HepG2 (cell line): ENCODE measurements around the gene HTRA3. TPM values are rescaled to one million over a fixed set of nuclear protein-coding genes. Genes with fewer than 3 reads are reported as not detected.
A peak's percentile ranks its signal among the peaks of the same experiment; 100 is the strongest.

Experiments used
- ATAC-seq: fragments of 200-7000 bp; cut with Tn5 transposase; 3 replicates; pipeline ENCODE4 v1.9.1; 2020; ENCODE audit warnings: mild to moderate bottlenecking, moderate library complexity
- BruUV-seq: library from RNA; stranded (reverse); fragments of 400-500 nt; replicated peaks from 2 replicates; lab custom pipeline; 2021; lab: Mats Ljungman, UMichigan
- CTCF ChIA-PET: fragments of 300-600 bp; formaldehyde crosslinking; extraction: SDS; loops from one replicate; lab custom pipeline; 2021; ENCODE audit warnings: low total read pairs, inconsistent platforms, low intra/inter-chr PET ratio; lab: Yijun Ruan, JAX
- POLR2A ChIA-PET: fragments of 350-600 bp; sonication (Branson Sonifier 250); formaldehyde crosslinking; loops from one replicate; lab custom pipeline; 2020; ENCODE audit warnings: antibody characterized with exemption, inconsistent platforms; lab: Yijun Ruan, JAX
- DNase-seq: peaks from one replicate; pipeline ENCODE4 v3.0.0-alpha.2; 2015; ENCODE audit warnings: low spot score
- FAIRE-seq: peaks from 3 replicates; lab custom pipeline; 2011; peaks lifted over from hg19 to GRCh38; lab: Jason Lieb, UNC
- H2AFZ ChIP-seq: one replicate; pipeline ENCODE4 v1.6.1; 2011; ENCODE audit warnings: low read length, inconsistent platforms
- H3K27ac ChIP-seq: fragments of 300-600 bp; 3 replicates; pipeline ENCODE4 v1.8.0; 2011; ENCODE audit warnings: mixed run types, mild to moderate bottlenecking, mixed read lengths, low read length, inconsistent platforms; ENCODE audit not compliant: insufficient read depth; ENCODE audit errors: extremely low read length
- H3K27me3 ChIP-seq, 2 experiments: fragments of 200-600 bp in 1 of 2; 2 replicates in 1 of 2; 3 replicates in 1 of 2; pipeline versions ENCODE4 v1.6.0 to v1.8.0; 2011; ENCODE audit warnings: low read length in 2 of 2, mild to moderate bottlenecking in 2 of 2, moderate library complexity in 2 of 2, inconsistent platforms in 1 of 2; ENCODE audit not compliant: insufficient read depth in 2 of 2, control insufficient read depth in 1 of 2
- H3K36me3 ChIP-seq, 2 experiments: fragments of 200-600 bp in 1 of 2; replicated peaks in 1 of 2; 2 replicates in 1 of 2; 3 replicates in 1 of 2; pipeline versions ENCODE4 v1.5.1 to v1.8.0; 2011; ENCODE audit warnings: low read length in 2 of 2, inconsistent platforms in 1 of 2; ENCODE audit not compliant: insufficient read depth in 2 of 2, control insufficient read depth in 1 of 2
- H3K4me1 ChIP-seq: 2 replicates; pipeline ENCODE4 v1.5.1; 2012; ENCODE audit warnings: low read length, inconsistent platforms; ENCODE audit not compliant: insufficient read depth
- H3K4me2 ChIP-seq: 2 replicates; pipeline ENCODE4 v1.6.0; 2011; ENCODE audit warnings: low read depth, low read length, inconsistent platforms
- H3K4me3 ChIP-seq, 3 experiments: fragments of 200-600 bp in 1 of 3; sonication (generic), shearing (Covaris generic) in 1 of 3; replicated peaks in 1 of 3; 2 replicates each; pipeline ENCODE4 v1.5.1; 2011 to 2016; ENCODE audit warnings: low read length in 3 of 3, inconsistent platforms in 2 of 3, low read depth in 2 of 3, mild to moderate bottlenecking in 2 of 3, control low read depth in 1 of 3, mixed read lengths in 1 of 3; ENCODE audit not compliant: insufficient read depth in 1 of 3
- H3K79me2 ChIP-seq: one replicate; pipeline ENCODE4 v1.6.1; 2011; ENCODE audit warnings: low read length, inconsistent platforms; ENCODE audit not compliant: insufficient read depth
- H3K9ac ChIP-seq: 2 replicates; pipeline ENCODE4 v1.6.0; 2011; ENCODE audit warnings: mild to moderate bottlenecking, low read depth, low read length, inconsistent platforms; ENCODE audit not compliant: insufficient read depth
- H3K9me3 ChIP-seq: 2 replicates; pipeline ENCODE4 v1.5.1; 2012; ENCODE audit warnings: mild to moderate bottlenecking, low read length
- H4K20me1 ChIP-seq: 2 replicates; pipeline ENCODE4 v1.6.0; 2011; ENCODE audit warnings: inconsistent platforms, mild to moderate bottlenecking, low read length, moderate library complexity; ENCODE audit not compliant: insufficient read depth
- BHLHE40 ChIP-seq: IDR thresholded peaks from 2 replicates; pipeline ENCODE4 v1.6.1; 2011; ENCODE audit warnings: low read length, improper control_type of control experiment
- HMG20A ChIP-seq: IDR thresholded peaks from 2 replicates; pipeline ENCODE4 v1.6.1; 2016; ENCODE audit warnings: borderline replicate concordance
- HOXA9 ChIP-seq: sonication (generic); formaldehyde crosslinking; IDR thresholded peaks from 2 replicates; pipeline ENCODE4 v1.8.1; 2022; ENCODE audit warnings: missing genetic modification reagents, mild to moderate bottlenecking, moderate library complexity, borderline replicate concordance
- KMT2B ChIP-seq: IDR thresholded peaks from 2 replicates; pipeline ENCODE4 v1.6.1; 2016; ENCODE audit warnings: missing genetic modification reagents, missing compliant biosample characterization
- TEAD3 ChIP-seq: optimal IDR thresholded peaks from 2 replicates; pipeline ENCODE3; 2016; ENCODE audit warnings: borderline replicate concordance
- THRA ChIP-seq: sonication (generic); formaldehyde crosslinking; IDR thresholded peaks from 2 replicates; pipeline ENCODE4 v1.4.0; 2020; ENCODE audit warnings: missing genetic modification reagents, borderline replicate concordance
- TMF1 ChIP-seq: sonication (generic); formaldehyde crosslinking; IDR thresholded peaks from 2 replicates; pipeline ENCODE4 v1.8.1; 2022; ENCODE audit warnings: low read depth, missing genetic modification reagents
- ZNF124 ChIP-seq: sonication (generic); formaldehyde crosslinking; IDR thresholded peaks from 2 replicates; pipeline ENCODE4 v1.4.0; 2020; ENCODE audit warnings: missing genetic modification reagents
- ZNF614 ChIP-seq: IDR thresholded peaks from 2 replicates; pipeline ENCODE4 v1.6.1; 2018; ENCODE audit warnings: missing biosample characterization, missing genetic modification reagents, inconsistent platforms, borderline replicate concordance
- ZNF674 ChIP-seq: sonication (generic); formaldehyde crosslinking; IDR thresholded peaks from 2 replicates; pipeline ENCODE4 v1.5.0; 2020; ENCODE audit warnings: low read depth, mild to moderate bottlenecking, missing genetic modification reagents
- WGBS: methylation state at CpG from one replicate; pipeline ENCODE4 v1.1.6; 2017; ENCODE audit warnings: low lambda C conversion rate; 5-methylcytosine and 5-hydroxymethylcytosine counted together
- in situ Hi-C: cut with HindIII; loops from 2 replicates; pipeline ENCODE4 v1.10.0; 2017; ENCODE audit warnings: low pct_unique_long_range_greater_than_20kb; ENCODE audit not compliant: extremely low pct_ligation_motif_present
- intact Hi-C: fragments of 100-400 bp; cut with micrococcal nuclease; formaldehyde crosslinking; loops from one replicate; pipeline ENCODE4 v1.10.0; 2022; ENCODE audit not compliant: unreplicated experiment
- polyA plus RNA-seq, 8 experiments: library from polyadenylated mRNA; depleted of rRNA in 3 of 8; stranded (reverse) in 7 of 8; unstranded in 1 of 8; fragments of >200 nt; fragmentation: Illumina TruSeq in 4 of 8; extraction: Trizol in 4 of 8; gene quantifications; 2 replicates each; pipeline versions ENCODE4 v1.2.1 to v1.2.3, GENCODE V29; 2011 to 2016; ENCODE audit warnings: low read depth in 4 of 8, missing spikeins in 1 of 8, mixed read lengths in 1 of 8; ENCODE audit not compliant: insufficient read depth in 1 of 8
- total RNA-seq, 5 experiments: library from RNA; depleted of rRNA; stranded (reverse); fragments of >200 nt; fragmentation: Illumina TruSeq; extraction: Trizol; gene quantifications; 2 replicates each; pipeline ENCODE4 v1.2.3, GENCODE V29; 2016; ENCODE audit warnings: low read depth in 1 of 5
- TF ChIP-seq, protein P1 (sequence below): sonication (generic); formaldehyde crosslinking; IDR thresholded peaks from 2 replicates; pipeline ENCODE4 v1.4.0; 2020; ENCODE audit warnings: missing genetic modification reagents
- TF ChIP-seq, protein P2 (sequence below): sonication (generic); formaldehyde crosslinking; IDR thresholded peaks from 2 replicates; pipeline ENCODE4 v1.5.0; 2020; ENCODE audit warnings: mild to moderate bottlenecking, missing genetic modification reagents
- TF ChIP-seq, protein P3 (sequence below): sonication (generic); formaldehyde crosslinking; IDR thresholded peaks from 2 replicates; pipeline ENCODE4 v1.4.0; 2020; ENCODE audit warnings: mild to moderate bottlenecking, missing genetic modification reagents
- TF ChIP-seq, protein P4 (sequence below): sonication (generic); formaldehyde crosslinking; IDR thresholded peaks from 2 replicates; pipeline ENCODE4 v1.4.0; 2020; ENCODE audit warnings: low read depth, mild to moderate bottlenecking, missing genetic modification reagents

The HTRA3 gene
- total and polyA plus RNA-seq, 2 of the 13 experiments (the other 11 are each of a cell fraction or from before 2014, with no cell fraction given): 0.17 TPM; not detected in 1

- Histone ChIP-seq H4K20me1 (no peaks in the 10 kb centered on the region), H3K79me2 (no peaks in the 10 kb centered on the region), H3K4me3 (peak overlapping the region in 1 of 3 experiments; percentile 14; a peak in 1 of 6 replicates), H3K9me3 (no peaks in the 10 kb centered on the region), H3K36me3 (no peaks in the 10 kb centered on the region), H3K27me3 (peaks cover 1 to 44% of the 10 kb centered on the region in 2 experiments; a peak in 4 of 5 replicates), H3K9ac (no peak overlapping the region), H3K4me1 (peaks cover 17% of the 10 kb centered on the region), H2AFZ (no peak overlapping the region), H3K4me2 (peak overlapping the region; percentile 57), H3K27ac (no peak overlapping the region)
- no TSS peak for BruUV-seq
- intact Hi-C loops: no loop called here
- DNase-seq (peak; percentile 62), FAIRE-seq (no peak), ATAC-seq (peak; percentile 79)
- ChIA-PET CTCF (no interaction called here), POLR2A (no interaction called here)
- in situ Hi-C loops: no loop called here
- 0% methylated on average over 8 of the region's 21 CpGs for WGBS
- TF ChIP-seq BHLHE40 (peak; percentile 84), THRA (no peak), ZNF614 (no peak), TMF1 (CRISPR knock-in tag) (no peak), KMT2B (CRISPR knock-in tag) (no peak), HOXA9 (no peak), TEAD3 (CRISPR knock-in tag) (no peak), HMG20A (CRISPR knock-in tag) (no peak), ZNF124 (CRISPR knock-in tag) (no peak), ZNF674 (CRISPR knock-in tag) (no peak)
- TF ChIP-seq, protein P1, sequence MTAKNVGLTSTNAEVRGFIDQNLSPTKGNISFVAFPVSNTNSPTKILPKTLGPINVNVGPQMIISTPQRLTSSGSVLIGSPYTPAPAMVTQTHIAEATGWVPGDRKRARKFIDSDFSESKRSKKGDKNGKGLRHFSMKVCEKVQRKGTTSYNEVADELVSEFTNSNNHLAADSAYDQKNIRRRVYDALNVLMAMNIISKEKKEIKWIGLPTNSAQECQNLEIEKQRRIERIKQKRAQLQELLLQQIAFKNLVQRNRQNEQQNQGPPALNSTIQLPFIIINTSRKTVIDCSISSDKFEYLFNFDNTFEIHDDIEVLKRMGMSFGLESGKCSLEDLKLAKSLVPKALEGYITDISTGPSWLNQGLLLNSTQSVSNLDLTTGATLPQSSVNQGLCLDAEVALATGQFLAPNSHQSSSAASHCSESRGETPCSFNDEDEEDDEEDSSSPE: no peak
- TF ChIP-seq, protein P2, sequence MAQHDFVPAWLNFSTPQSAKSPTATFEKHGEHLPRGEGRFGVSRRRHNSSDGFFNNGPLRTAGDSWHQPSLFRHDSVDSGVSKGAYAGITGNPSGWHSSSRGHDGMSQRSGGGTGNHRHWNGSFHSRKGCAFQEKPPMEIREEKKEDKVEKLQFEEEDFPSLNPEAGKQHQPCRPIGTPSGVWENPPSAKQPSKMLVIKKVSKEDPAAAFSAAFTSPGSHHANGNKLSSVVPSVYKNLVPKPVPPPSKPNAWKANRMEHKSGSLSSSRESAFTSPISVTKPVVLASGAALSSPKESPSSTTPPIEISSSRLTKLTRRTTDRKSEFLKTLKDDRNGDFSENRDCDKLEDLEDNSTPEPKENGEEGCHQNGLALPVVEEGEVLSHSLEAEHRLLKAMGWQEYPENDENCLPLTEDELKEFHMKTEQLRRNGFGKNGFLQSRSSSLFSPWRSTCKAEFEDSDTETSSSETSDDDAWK: no peak
- TF ChIP-seq, protein P3, sequence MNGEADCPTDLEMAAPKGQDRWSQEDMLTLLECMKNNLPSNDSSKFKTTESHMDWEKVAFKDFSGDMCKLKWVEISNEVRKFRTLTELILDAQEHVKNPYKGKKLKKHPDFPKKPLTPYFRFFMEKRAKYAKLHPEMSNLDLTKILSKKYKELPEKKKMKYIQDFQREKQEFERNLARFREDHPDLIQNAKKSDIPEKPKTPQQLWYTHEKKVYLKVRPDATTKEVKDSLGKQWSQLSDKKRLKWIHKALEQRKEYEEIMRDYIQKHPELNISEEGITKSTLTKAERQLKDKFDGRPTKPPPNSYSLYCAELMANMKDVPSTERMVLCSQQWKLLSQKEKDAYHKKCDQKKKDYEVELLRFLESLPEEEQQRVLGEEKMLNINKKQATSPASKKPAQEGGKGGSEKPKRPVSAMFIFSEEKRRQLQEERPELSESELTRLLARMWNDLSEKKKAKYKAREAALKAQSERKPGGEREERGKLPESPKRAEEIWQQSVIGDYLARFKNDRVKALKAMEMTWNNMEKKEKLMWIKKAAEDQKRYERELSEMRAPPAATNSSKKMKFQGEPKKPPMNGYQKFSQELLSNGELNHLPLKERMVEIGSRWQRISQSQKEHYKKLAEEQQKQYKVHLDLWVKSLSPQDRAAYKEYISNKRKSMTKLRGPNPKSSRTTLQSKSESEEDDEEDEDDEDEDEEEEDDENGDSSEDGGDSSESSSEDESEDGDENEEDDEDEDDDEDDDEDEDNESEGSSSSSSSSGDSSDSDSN (CRISPR knock-in tag): no peak
- TF ChIP-seq, protein P4, sequence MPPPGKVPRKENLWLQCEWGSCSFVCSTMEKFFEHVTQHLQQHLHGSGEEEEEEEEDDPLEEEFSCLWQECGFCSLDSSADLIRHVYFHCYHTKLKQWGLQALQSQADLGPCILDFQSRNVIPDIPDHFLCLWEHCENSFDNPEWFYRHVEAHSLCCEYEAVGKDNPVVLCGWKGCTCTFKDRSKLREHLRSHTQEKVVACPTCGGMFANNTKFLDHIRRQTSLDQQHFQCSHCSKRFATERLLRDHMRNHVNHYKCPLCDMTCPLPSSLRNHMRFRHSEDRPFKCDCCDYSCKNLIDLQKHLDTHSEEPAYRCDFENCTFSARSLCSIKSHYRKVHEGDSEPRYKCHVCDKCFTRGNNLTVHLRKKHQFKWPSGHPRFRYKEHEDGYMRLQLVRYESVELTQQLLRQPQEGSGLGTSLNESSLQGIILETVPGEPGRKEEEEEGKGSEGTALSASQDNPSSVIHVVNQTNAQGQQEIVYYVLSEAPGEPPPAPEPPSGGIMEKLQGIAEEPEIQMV (CRISPR knock-in tag): no peak
These were observed 46.1 kb downstream of the HTRA3 start for GRCh38 chr4:8315435-8316250.
